Endothelial cell of hepatic sinusoid (primary cell): ENCODE data around the gene CLIC3.

Experiments used
- in situ Hi-C: cut with HindIII; loops from 2 replicates; pipeline ENCODE4 v1.10.0; 2017; ENCODE audit warnings: low sequenced_read_pairs

CLIC3 gene

GRCh38 chr9:136982232-136983051, 13.9 kb downstream of the CLIC3 start, which contains the start of gene LCNL1:
Gene LCNL1, plus strand, starts transcription at chr9:136982993. Its CDS starts 594 bp downstream, at chr9:136983587.
- in situ Hi-C loops: no loop called here

- in situ Hi-C loops: no loop called here
Observed at GRCh38 chr9:136981588-136982231, 14.7 kb downstream of the CLIC3 start.

- in situ Hi-C loops: no loop called here
Observed at GRCh38 chr9:136980669-136981478, 15.5 kb downstream of the CLIC3 start.

- in situ Hi-C loops: no loop called here
Observed at GRCh38 chr9:136979769-136980587, 16.4 kb downstream of the CLIC3 start.

- in situ Hi-C loops: no loop called here
Observed at GRCh38 chr9:136978865-136979544, 17.4 kb downstream of the CLIC3 start.

- in situ Hi-C loops: no loop called here
Observed at GRCh38 chr9:136978073-136978864, 18.1 kb downstream of the CLIC3 start.

GRCh38 chr9:136977649-136978072, 18.7 kb downstream of the CLIC3 start:
- in situ Hi-C loops: no loop called here

- in situ Hi-C loops: no loop called here
Observed at GRCh38 chr9:136977223-136977622, 19.1 kb downstream of the CLIC3 start, which contains the start of gene PTGDS. Gene PTGDS, plus strand, starts transcription at chr9:136977504. Its CDS starts 75 bp downstream, at chr9:136977579.

- in situ Hi-C loops: no loop called here
Observed at GRCh38 chr9:136975644-136976043, 20.7 kb downstream of the CLIC3 start.

GRCh38 chr9:136974817-136975535, 21.4 kb downstream of the CLIC3 start:
- in situ Hi-C loops: loop anchor here (5.0 kb wide), 1 partner anchor 52 kb away; the partner anchor contains the start of gene ABCA2

GRCh38 chr9:136973618-136974617, 22.4 kb downstream of the CLIC3 start:
- in situ Hi-C loops: loop anchor here (5.0 kb wide), 1 partner anchor 53 kb away; the partner anchor contains the start of gene ABCA2

GRCh38 chr9:136972743-136973142, 23.6 kb downstream of the CLIC3 start:
- in situ Hi-C loops: loop anchor here (5.0 kb wide), 1 partner anchor 55 kb away; the partner anchor contains the start of gene ABCA2

- in situ Hi-C loops: loop anchor here (5.0 kb wide), 1 partner anchor 55 kb away; the partner anchor contains the start of gene ABCA2
Observed at GRCh38 chr9:136972335-136972734, 24.0 kb downstream of the CLIC3 start.

- in situ Hi-C loops: loop anchor here (5.0 kb wide), 1 partner anchor 56 kb away; the partner anchor contains the start of gene ABCA2
Observed at GRCh38 chr9:136971746-136972145, 24.6 kb downstream of the CLIC3 start.

- in situ Hi-C loops: loop anchor here (5.0 kb wide), 1 partner anchor 57 kb away; the partner anchor contains the start of gene ABCA2
Observed at GRCh38 chr9:136970361-136970760, 26.0 kb downstream of the CLIC3 start.

- in situ Hi-C loops: loop anchor here (5.0 kb wide), 1 partner anchor 58 kb away; the partner anchor contains the start of gene ABCA2
Observed at GRCh38 chr9:136969774-136970173, 26.6 kb downstream of the CLIC3 start.
